T-helper 1 cell treated with Interleukin-12 subunit alpha and Interleukin-12 subunit beta and Interleukin-4 antibody, amounts not matched to agents 30 μg/mL and 1 μg/mL, for 36 hours (primary cell): ENCODE results near the gene ITPRIP.

Source experiments
- H3K27ac Mint-ChIP-seq: one replicate; pipeline ENCODE4 v1.8.0; 2021; ENCODE audit warnings: mild to moderate bottlenecking, mixed read lengths
- H3K27me3 Mint-ChIP-seq: one replicate; pipeline ENCODE4 v1.8.0; 2021; ENCODE audit warnings: low read depth, mixed read lengths
- H3K36me3 Mint-ChIP-seq: one replicate; pipeline ENCODE4 v1.8.0; 2021; ENCODE audit warnings: low read depth, mixed read lengths
- H3K4me1 Mint-ChIP-seq: one replicate; pipeline ENCODE4 v1.8.0; 2021; ENCODE audit warnings: low read depth, mixed read lengths
- H3K4me3 Mint-ChIP-seq: one replicate; pipeline ENCODE4 v1.8.0; 2021; ENCODE audit warnings: mild to moderate bottlenecking, moderate library complexity, mixed read lengths
- H3K9me3 Mint-ChIP-seq: one replicate; pipeline ENCODE4 v1.8.0; 2021; ENCODE audit warnings: mixed read lengths

The ITPRIP gene

GRCh38 chr10:104276192-104276591, 62.1 kb downstream of the ITPRIP start:
- no peaks in the 10 kb centered on the region for H3K36me3 Mint-ChIP-seq
- no peak overlapping the region for H3K27ac Mint-ChIP-seq
- peaks cover 4% of the 10 kb centered on the region for H3K4me1 Mint-ChIP-seq
- H3K4me3 Mint-ChIP-seq, result no peak overlapping the region
- no peaks in the 10 kb centered on the region for H3K9me3 Mint-ChIP-seq
- peaks cover 20% of the 10 kb centered on the region for H3K27me3 Mint-ChIP-seq

- no peaks in the 10 kb centered on the region for H3K9me3 Mint-ChIP-seq
- no peak overlapping the region for H3K27ac Mint-ChIP-seq
- H3K4me3 Mint-ChIP-seq, result peak overlapping the region; percentile 21
- peaks cover 13% of the 10 kb centered on the region for H3K27me3 Mint-ChIP-seq
- H3K4me1 Mint-ChIP-seq, result peaks cover 4% of the 10 kb centered on the region
- H3K36me3 Mint-ChIP-seq, result no peaks in the 10 kb centered on the region
These were observed 63.2 kb downstream of the ITPRIP start for GRCh38 chr10:104274762-104275721.

- Mint-ChIP-seq H3K36me3 (no peaks in the 10 kb centered on the region), H3K27me3 (peaks cover 13% of the 10 kb centered on the region), H3K9me3 (no peaks in the 10 kb centered on the region), H3K27ac (no peak overlapping the region), H3K4me1 (peaks cover 7% of the 10 kb centered on the region), H3K4me3 (no peak overlapping the region)
These were observed 64.2 kb downstream of the ITPRIP start for GRCh38 chr10:104273899-104274575.

GRCh38 chr10:104273286-104273685, 65.0 kb downstream of the ITPRIP start:
- H3K9me3 Mint-ChIP-seq, result no peaks in the 10 kb centered on the region
- peaks cover 13% of the 10 kb centered on the region for H3K27me3 Mint-ChIP-seq
- H3K4me3 Mint-ChIP-seq, result no peak overlapping the region
- no peak overlapping the region for H3K27ac Mint-ChIP-seq
- peaks cover 3% of the 10 kb centered on the region for H3K36me3 Mint-ChIP-seq
- peaks cover 7% of the 10 kb centered on the region for H3K4me1 Mint-ChIP-seq

GRCh38 chr10:104268713-104269645, 69.3 kb downstream of the ITPRIP start, which contains the start of gene GSTO2:
TSS of gene GSTO2 (plus strand) at chr10:104269184. CDS start at chr10:104274916, 5,732 bp downstream.
- Mint-ChIP-seq H3K9me3 (no peaks in the 10 kb centered on the region), H3K36me3 (peaks cover 31% of the 10 kb centered on the region), H3K4me1 (peaks cover 29% of the 10 kb centered on the region), H3K27ac (peak within 1 kb of the TSS; percentile 92), H3K27me3 (no peaks in the 10 kb centered on the region), H3K4me3 (peak within 1 kb of the TSS; percentile 91)

- H3K4me3 Mint-ChIP-seq, result peak overlapping the region; percentile 91
- peaks cover 34% of the 10 kb centered on the region for H3K36me3 Mint-ChIP-seq
- no peaks in the 10 kb centered on the region for H3K27me3 Mint-ChIP-seq
- peaks cover 32% of the 10 kb centered on the region for H3K4me1 Mint-ChIP-seq
- H3K27ac Mint-ChIP-seq, result peak overlapping the region; percentile 92
- H3K9me3 Mint-ChIP-seq, result no peaks in the 10 kb centered on the region
These were observed 69.9 kb downstream of the ITPRIP start for GRCh38 chr10:104268405-104268712.

- H3K9me3 Mint-ChIP-seq, result no peaks in the 10 kb centered on the region
- peak overlapping the region; percentile 92 for H3K27ac Mint-ChIP-seq
- H3K27me3 Mint-ChIP-seq, result no peaks in the 10 kb centered on the region
- peaks cover 32% of the 10 kb centered on the region for H3K4me1 Mint-ChIP-seq
- H3K4me3 Mint-ChIP-seq, result peak overlapping the region; percentile 91
- peaks cover 34% of the 10 kb centered on the region for H3K36me3 Mint-ChIP-seq
These were observed 70.4 kb downstream of the ITPRIP start for GRCh38 chr10:104267721-104268404.

- Mint-ChIP-seq H3K4me3 (no peak overlapping the region), H3K27ac (no peak overlapping the region), H3K9me3 (no peaks in the 10 kb centered on the region), H3K27me3 (no peaks in the 10 kb centered on the region), H3K4me1 (peaks cover 51% of the 10 kb centered on the region), H3K36me3 (peaks cover 56% of the 10 kb centered on the region)
These were observed 73.5 kb downstream of the ITPRIP start for GRCh38 chr10:104264783-104265182.

GRCh38 chr10:104262055-104262454, 76.2 kb downstream of the ITPRIP start:
- Mint-ChIP-seq H3K36me3 (peaks cover 62% of the 10 kb centered on the region), H3K9me3 (no peaks in the 10 kb centered on the region), H3K27me3 (no peaks in the 10 kb centered on the region), H3K27ac (no peak overlapping the region), H3K4me1 (peaks cover 56% of the 10 kb centered on the region), H3K4me3 (no peak overlapping the region)

- peak overlapping the region; percentile 81 for H3K27ac Mint-ChIP-seq
- no peaks in the 10 kb centered on the region for H3K9me3 Mint-ChIP-seq
- H3K27me3 Mint-ChIP-seq, result no peaks in the 10 kb centered on the region
- H3K4me3 Mint-ChIP-seq, result peak overlapping the region; percentile 54
- peaks cover 58% of the 10 kb centered on the region for H3K36me3 Mint-ChIP-seq
- peaks cover 59% of the 10 kb centered on the region for H3K4me1 Mint-ChIP-seq
These were observed 77.5 kb downstream of the ITPRIP start for GRCh38 chr10:104260775-104261115.

- H3K4me3 Mint-ChIP-seq, result peak overlapping the region; percentile 54
- no peaks in the 10 kb centered on the region for H3K9me3 Mint-ChIP-seq
- H3K27me3 Mint-ChIP-seq, result no peaks in the 10 kb centered on the region
- peaks cover 58% of the 10 kb centered on the region for H3K4me1 Mint-ChIP-seq
- peak overlapping the region; percentile 81 for H3K27ac Mint-ChIP-seq
- H3K36me3 Mint-ChIP-seq, result peaks cover 56% of the 10 kb centered on the region
These were observed 78.1 kb downstream of the ITPRIP start for GRCh38 chr10:104259999-104260774.
